Hepatic stellate cell (primary cell): ENCODE data around the gene USF3.

ENCODE experiments used
- DNase-seq: peaks from one replicate; pipeline ENCODE4 v3.0.0; 2011; ENCODE audit warnings: low spot score

The USF3 gene

DNA sequence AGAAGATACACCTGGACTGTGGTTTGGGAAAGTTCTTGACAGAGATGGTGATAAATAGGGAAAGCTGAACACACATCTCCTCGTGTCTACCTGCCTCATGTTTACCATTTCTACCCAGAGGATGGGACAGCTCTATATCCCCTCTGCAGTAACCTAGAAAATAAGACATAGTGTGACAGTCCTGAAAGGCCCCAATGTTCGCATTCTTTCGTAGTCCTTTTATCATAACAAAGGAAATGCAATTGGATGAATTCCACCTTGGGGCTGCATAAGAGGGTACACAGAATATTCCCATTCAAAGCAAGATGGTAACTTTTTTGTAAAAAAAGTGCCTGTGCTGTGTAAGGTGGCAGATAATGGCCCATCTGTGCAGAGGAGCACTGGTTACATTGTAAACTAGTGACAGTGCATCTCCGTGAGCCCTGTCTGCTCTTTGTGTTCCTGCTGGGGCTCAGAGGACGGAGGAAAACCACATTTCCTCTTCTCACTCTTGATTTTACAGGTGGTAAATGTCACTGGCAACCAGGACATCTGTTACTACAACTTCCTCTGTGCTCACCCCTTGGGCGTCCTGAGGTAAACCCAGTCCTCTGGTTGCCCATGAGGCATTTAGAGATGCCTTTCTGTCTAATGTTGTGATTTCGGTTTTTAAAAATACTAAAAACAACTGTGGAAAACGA lies 89.8 kb downstream of the USF3 start:
- DNase-seq = no peak

DNA sequence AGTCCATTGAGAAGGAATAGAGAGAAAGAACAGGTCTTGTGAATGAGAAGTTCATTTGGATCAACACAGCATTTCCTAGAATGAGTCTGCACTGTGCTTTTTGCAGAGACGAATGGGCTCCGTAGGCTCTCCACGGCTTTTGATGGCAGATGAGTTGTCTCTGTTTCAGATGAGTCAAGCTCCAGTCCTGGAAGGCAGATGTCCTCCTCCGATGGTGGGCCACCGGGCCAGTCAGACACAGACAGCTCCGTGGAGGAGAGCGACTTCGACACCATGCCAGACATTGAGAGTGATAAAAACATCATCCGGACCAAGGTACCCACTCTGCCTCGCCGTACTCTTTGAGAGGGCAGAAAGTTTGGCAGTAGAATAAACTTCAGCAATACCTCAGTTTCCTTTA lies 93.6 kb downstream of the USF3 start:
- no peak for DNase-seq

DNA sequence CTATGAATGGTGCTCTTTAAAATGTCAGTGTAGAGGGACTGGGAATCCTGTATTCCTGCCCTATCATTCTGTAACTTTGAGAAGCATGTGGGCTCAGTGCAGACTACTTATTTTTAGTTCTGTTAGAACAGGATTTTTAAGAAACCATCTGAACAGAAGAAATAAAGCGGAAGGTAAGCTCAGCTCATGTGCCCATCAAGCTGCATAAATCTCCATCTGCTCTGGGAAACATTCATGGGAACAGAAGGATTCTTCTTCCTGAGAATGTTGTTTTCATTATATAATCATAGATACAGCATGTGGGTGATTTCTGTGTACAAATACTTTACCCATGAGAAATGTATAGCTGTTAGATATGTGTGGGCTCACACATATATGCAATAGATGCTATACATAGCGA lies 94.2 kb downstream of the USF3 start:
- no peak for DNase-seq

DNA sequence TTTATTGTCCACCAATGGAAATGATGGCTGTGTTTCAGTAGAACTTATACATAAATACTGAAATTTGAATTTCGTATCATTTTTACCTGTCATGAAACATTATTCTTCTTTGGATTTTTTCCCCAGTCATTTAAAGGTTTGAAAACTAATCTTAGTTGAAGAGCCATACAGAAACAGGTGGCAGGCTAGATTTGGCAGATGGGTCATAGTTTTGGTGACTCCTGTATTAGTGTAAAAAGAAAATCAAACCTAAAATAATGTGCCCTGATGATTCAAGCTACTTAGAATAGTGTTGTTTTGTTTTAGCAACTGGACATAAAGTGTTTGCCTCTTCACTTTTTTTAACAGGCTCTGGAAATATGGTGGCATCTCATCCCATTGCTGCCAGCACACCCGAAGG lies 95.2 kb downstream of the USF3 start:
- DNase-seq = no peak

DNA sequence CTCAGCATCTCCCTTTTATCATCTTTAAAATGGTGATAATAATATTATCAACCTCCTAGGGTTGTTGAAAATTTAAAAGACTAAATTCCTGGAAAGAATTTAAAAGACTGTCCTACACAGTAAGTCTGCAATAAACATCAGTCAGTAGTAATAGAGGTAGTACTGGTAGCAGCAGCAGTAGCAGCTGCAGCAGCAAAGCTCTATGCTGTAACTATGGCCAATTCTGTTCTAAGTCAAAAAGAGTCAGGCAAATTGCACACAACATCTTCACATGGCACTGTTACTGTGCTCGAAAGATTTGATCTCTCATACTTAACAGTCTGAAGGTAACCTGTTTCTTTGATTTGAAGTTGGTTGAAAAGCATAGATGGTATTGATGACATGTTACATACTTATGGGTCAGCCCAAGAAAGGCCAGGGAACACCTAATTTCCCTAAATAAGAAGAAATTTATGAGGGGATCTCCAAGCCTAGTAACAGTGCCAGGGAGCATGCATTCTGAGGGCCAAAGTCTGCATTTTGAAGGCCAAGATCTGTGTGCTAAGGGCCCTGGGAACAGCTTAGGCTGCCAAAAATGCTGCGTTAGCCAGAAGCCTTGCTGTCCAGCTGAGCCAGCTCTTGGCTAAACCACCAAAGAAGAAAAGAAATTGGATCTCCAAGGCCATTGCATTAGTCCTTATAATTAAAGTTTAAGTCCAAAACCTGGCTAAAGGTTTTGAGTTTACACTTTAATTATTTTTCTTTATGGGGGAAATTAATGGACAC lies 95.8 kb downstream of the USF3 start:
- DNase-seq = no peak
